Vagina (tissue), 2 donors: ENCODE data around the gene WASF3.

ENCODE experiments used
- CTCF ChIP-seq, 3 experiments: fragments of 450-650 bp in 2 of 3; fragments of 200-600 bp in 1 of 3; sonication (generic) in 1 of 3; IDR thresholded peaks; one replicate each; pipeline ENCODE4 v1.5.1; 2017 to 2019; ENCODE audit warnings: antibody characterized with exemption in 3 of 3, mild to moderate bottlenecking in 2 of 3, moderate library complexity in 2 of 3
- POLR2A ChIP-seq, 2 donors: fragments of 450-650 bp; IDR thresholded peaks; one replicate each; pipeline ENCODE4 v1.6.1; 2017; ENCODE audit warnings: antibody characterized with exemption in 2 of 2, mild to moderate bottlenecking in 2 of 2, moderate library complexity in 2 of 2

DNA sequence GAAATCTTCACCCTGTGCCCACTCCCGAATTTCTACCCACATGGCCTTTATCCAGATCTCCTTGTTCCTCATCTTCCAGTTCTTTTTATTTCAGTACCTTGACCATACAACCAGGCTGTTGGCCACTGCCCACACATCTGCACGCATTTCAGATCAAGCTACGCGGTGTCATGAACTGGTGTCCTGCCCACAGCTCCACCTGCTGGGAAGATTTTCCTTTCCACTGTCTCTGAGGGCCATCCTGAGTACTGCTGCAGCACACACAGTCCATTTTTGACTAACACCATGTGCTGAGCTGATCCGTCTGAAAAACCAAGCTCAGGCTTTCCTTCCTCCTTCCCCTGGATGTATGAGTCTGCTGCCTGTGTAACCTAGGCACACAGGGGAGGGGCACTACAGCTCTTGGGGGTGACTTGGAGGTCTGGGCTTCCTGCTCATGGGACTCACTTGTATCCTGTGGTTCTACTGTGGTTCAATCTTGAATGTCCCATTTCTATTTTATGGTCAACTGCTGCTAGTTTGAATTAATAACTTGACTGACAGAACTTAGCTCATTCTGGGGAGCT is 71.9 kb downstream of the WASF3 start:
- TF ChIP-seq CTCF (IDR thresholded peaks at IDR 0.05): no peak
- TF ChIP-seq POLR2A (IDR thresholded peaks at IDR 0.05): no peak
